ENCODE results near the gene PDILT.

PDILT gene

DNA sequence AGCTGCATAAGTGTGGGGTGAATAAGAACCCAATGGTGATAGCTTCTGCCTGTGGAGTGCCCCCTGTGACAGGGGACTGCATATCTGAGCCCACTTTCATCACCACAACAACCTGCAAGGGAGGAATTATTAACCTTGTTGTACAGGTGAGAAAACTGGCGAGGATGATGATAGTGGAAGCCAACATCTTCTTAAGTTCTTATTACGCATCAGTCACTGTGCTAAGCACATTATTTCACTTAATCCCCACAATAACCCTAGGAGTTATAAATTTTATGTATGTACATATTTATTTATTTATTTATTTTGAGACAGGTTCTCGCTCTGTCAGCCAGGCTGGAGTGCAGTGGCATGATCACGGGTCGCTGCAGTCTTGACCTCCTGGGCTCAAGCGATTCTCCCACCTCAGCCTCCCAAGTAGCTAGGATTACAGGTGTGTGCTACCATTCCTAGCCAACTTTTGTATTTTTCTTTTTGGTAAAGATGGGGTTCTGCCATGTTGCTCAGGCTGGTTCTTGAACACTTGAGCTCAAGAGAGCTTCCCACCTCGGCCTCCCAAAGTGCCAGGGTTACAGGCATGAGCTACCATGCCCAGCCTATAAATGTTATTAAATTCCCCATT, 7.6 kb downstream of the PDILT start:
- DNase-seq (ENCODE audit: extremely low read depth, low read depth) = no peak
- TF ChIP-seq, protein P1, sequence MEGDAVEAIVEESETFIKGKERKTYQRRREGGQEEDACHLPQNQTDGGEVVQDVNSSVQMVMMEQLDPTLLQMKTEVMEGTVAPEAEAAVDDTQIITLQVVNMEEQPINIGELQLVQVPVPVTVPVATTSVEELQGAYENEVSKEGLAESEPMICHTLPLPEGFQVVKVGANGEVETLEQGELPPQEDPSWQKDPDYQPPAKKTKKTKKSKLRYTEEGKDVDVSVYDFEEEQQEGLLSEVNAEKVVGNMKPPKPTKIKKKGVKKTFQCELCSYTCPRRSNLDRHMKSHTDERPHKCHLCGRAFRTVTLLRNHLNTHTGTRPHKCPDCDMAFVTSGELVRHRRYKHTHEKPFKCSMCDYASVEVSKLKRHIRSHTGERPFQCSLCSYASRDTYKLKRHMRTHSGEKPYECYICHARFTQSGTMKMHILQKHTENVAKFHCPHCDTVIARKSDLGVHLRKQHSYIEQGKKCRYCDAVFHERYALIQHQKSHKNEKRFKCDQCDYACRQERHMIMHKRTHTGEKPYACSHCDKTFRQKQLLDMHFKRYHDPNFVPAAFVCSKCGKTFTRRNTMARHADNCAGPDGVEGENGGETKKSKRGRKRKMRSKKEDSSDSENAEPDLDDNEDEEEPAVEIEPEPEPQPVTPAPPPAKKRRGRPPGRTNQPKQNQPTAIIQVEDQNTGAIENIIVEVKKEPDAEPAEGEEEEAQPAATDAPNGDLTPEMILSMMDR (IDR thresholded peaks at IDR 0.05; ENCODE audit: low read depth, low read length, missing control alignments) = no peak
- no peak overlapping the region for H3K4me3 ChIP-seq (replicated peaks; ENCODE audit: low read depth, low read length)

GRCh38 chr16:20395946-20396345, 8.6 kb downstream of the PDILT start:
- no peak overlapping the region for H3K4me3 ChIP-seq (replicated peaks; ENCODE audit: low read depth, low read length)
- TF ChIP-seq, protein P1 (IDR thresholded peaks at IDR 0.05; ENCODE audit: low read depth, low read length, missing control alignments) = no peak
- no peak for DNase-seq (ENCODE audit: extremely low read depth, low read depth)

GRCh38 chr16:20393801-20394577, 10.5 kb downstream of the PDILT start:
- no peak for DNase-seq (ENCODE audit: extremely low read depth, low read depth)
- TF ChIP-seq, protein P1 (IDR thresholded peaks at IDR 0.05; ENCODE audit: low read depth, low read length, missing control alignments) = no peak
- H3K4me3 ChIP-seq (replicated peaks; ENCODE audit: low read depth, low read length) = no peak overlapping the region

DNA sequence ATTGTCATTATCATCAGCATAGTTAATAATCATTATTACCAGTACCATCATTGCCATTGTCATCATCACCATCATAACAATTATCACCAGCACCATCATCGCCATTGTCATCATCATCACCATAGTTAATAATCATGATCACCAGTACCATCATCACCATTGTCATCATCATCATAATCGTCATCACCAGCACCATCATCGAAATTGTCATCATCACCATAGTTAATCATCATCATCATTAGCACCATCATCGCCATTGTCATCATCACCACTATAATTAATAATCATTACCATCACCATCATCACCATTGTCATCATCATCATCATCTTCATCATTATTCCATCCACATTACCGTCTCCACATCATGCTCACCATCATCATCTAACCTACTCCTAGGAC, 13.5 kb downstream of the PDILT start:
- H3K4me3 ChIP-seq (replicated peaks; ENCODE audit: low read depth, low read length) = no peak overlapping the region
- DNase-seq (ENCODE audit: extremely low read depth, low read depth) = no peak
- TF ChIP-seq, protein P1 (IDR thresholded peaks at IDR 0.05; ENCODE audit: low read depth, low read length, missing control alignments) = no peak

DNA sequence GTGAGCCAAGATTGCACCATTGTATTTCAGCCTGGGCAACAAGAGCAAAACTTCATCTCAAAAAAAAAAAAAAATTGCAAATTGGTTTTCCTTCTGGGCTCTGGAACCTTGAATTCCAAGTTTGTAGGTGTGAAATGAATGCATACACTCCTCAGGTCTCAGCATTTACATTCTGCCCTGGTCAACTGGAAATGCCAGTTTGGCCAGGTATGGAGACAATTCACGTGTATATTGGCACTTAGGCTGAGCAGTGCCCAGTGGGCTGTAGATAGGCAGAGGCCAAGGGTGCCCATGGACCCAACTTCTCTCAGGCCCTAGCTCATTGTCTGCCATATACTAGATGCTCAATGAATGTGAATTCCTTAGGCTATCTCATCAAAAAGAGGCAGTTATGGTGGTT, 15.7 kb downstream of the PDILT start:
- H3K4me3 ChIP-seq (replicated peaks; ENCODE audit: low read depth, low read length) = no peak overlapping the region
- TF ChIP-seq, protein P1 (IDR thresholded peaks at IDR 0.05; ENCODE audit: low read depth, low read length, missing control alignments) = no peak
- no peak for DNase-seq (ENCODE audit: extremely low read depth, low read depth)

DNA sequence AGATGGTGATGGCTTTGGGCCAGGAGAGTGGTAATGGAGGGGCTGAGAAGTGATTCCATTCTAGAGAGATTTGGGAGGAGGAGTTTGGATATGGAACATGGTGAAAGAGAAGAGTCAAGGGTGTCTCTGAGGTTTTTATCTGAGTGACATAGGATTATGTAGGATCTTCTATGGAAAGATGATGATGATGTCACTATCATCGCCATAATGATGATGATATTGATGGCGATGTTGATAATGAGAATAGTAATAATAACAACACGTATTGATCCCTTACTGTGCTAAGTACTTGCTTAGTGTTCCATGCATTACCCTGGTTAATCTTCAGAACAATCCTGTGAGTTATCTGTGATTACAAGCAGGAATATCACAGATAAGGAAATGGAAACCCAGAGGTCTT, 16.6 kb downstream of the PDILT start:
- H3K4me3 ChIP-seq (replicated peaks; ENCODE audit: low read depth, low read length) = no peak overlapping the region
- TF ChIP-seq, protein P1 (IDR thresholded peaks at IDR 0.05; ENCODE audit: low read depth, low read length, missing control alignments) = no peak
- DNase-seq (ENCODE audit: extremely low read depth, low read depth) = no peak

Data from HFF-Myc (cell line).